H1 (cell line): ENCODE measurements around the gene TXNRD2.

Experiments used
- CTCF ChIP-seq, 3 experiments: IDR thresholded peaks; 1 replicate in 2 of 3; 2 replicates in 1 of 3; pipeline versions ENCODE4 v1.5.1 to v1.6.1; 2011; ENCODE audit warnings: low read length in 3 of 3, mild to moderate bottlenecking in 3 of 3, inconsistent platforms in 2 of 3, low read depth in 1 of 3, moderate library complexity in 1 of 3; ENCODE audit not compliant: insufficient read depth in 1 of 3; ENCODE audit errors: control extremely low read depth in 1 of 3
- HDAC2 ChIP-seq, 2 experiments: fragments of 300-600 bp in 1 of 2; sonication (generic) in 1 of 2; IDR thresholded peaks; 2 replicates each; pipeline ENCODE4 v1.6.1; 2011 to 2012; ENCODE audit warnings: low read depth in 2 of 2, low read length in 2 of 2, mild to moderate bottlenecking in 2 of 2, moderate library complexity in 2 of 2, borderline replicate concordance in 1 of 2, inconsistent platforms in 1 of 2
- SIX5 ChIP-seq: IDR thresholded peaks from 2 replicates; pipeline ENCODE4 v1.6.1; 2011; ENCODE audit warnings: mild to moderate bottlenecking, low read depth, low read length
- TAF1 ChIP-seq: IDR thresholded peaks from 2 replicates; pipeline ENCODE4 v1.6.1; 2011; ENCODE audit warnings: mild to moderate bottlenecking, low read depth, low read length
- USF2 ChIP-seq: IDR thresholded peaks from 2 replicates; pipeline ENCODE4 v1.6.1; 2011; ENCODE audit warnings: low read length, improper control_type of control experiment

GRCh38 chr22:19884161-19884953 is 57.3 kb downstream of the TXNRD2 start:
- TF ChIP-seq SIX5 (no peak), HDAC2 (IDR thresholded peaks at IDR 0.05; ENCODE audit: borderline replicate concordance in 1 of 2, low read depth in 2 of 2, low read length in 2 of 2) (no peak), TAF1 (no peak), CTCF (IDR thresholded peaks at IDR 0.05; ENCODE audit: control extremely low read depth in 1 of 3, insufficient read depth in 1 of 3, low read depth in 1 of 3, low read length in 3 of 3) (no peak), USF2 (no peak)
